Measurements from ENCODE around the gene SLC31A1. TPM values are rescaled to one million over a fixed set of nuclear protein-coding genes. Genes with fewer than 3 reads are reported as not detected.
"Not testable (repeated sequence)": the region's sequence is repeated elsewhere in the genome, so short reads cannot be mapped to it uniquely, and the experiment has no call there.

The SLC31A1 gene
- total RNA-seq, 1 donor from 2014 or later = 9.4 TPM

GRCh38 chr9:113250807-113251206, 29.5 kb downstream of the SLC31A1 start:
- DNase-seq = no peak
- no peak for ATAC-seq (ENCODE audit: poor library complexity)
- intact Hi-C loops (cut with DNase I) = no loop called here

- ATAC-seq (ENCODE audit: poor library complexity) = no peak
These were observed 33.6 kb downstream of the SLC31A1 start for GRCh38 chr9:113254991-113255390.

GRCh38 chr9:113255438-113255837, 34.1 kb downstream of the SLC31A1 start:
- ATAC-seq (ENCODE audit: poor library complexity) = no peak
- no peak for DNase-seq
- intact Hi-C loops (cut with DNase I) = no loop called here

More at GRCh38 chr9:113254991-113255390, 33.6 kb downstream of the SLC31A1 start:
- no peak for DNase-seq
- intact Hi-C loops (cut with DNase I) = no loop called here

GRCh38 chr9:113257863-113258262, 36.5 kb downstream of the SLC31A1 start:
- DNase-seq = no peak
- ATAC-seq (ENCODE audit: poor library complexity) = no peak
- intact Hi-C loops (cut with DNase I) = no loop called here

- intact Hi-C loops (cut with DNase I) = no loop called here
- DNase-seq (no peak), ATAC-seq (ENCODE audit: poor library complexity) (no peak)
These were observed 36.9 kb downstream of the SLC31A1 start for GRCh38 chr9:113258282-113258681.

GRCh38 chr9:113261917-113262671, 40.8 kb downstream of the SLC31A1 start:
- ATAC-seq (ENCODE audit: poor library complexity) = no peak
- no peak for DNase-seq
- intact Hi-C loops (cut with DNase I) = no loop called here

- ATAC-seq (ENCODE audit: poor library complexity) (no peak), DNase-seq (no peak)
- intact Hi-C loops (cut with DNase I) = no loop called here
These were observed 44.8 kb downstream of the SLC31A1 start for GRCh38 chr9:113266174-113266573.

- intact Hi-C loops (cut with DNase I) = no loop called here
- no peak for ATAC-seq (ENCODE audit: poor library complexity)
These were observed 46.7 kb downstream of the SLC31A1 start for GRCh38 chr9:113267911-113268566.

GRCh38 chr9:113269355-113269754, 48.0 kb downstream of the SLC31A1 start:
- intact Hi-C loops (cut with DNase I) = no loop called here
- DNase-seq (no peak), ATAC-seq (ENCODE audit: poor library complexity) (no peak)

More at GRCh38 chr9:113267911-113268566, 46.7 kb downstream of the SLC31A1 start:
- no peak for DNase-seq

- no peak for DNase-seq
- ATAC-seq (ENCODE audit: poor library complexity) = no peak
- intact Hi-C loops (cut with DNase I) = no loop called here
These were observed 48.5 kb downstream of the SLC31A1 start for GRCh38 chr9:113269871-113270270.

GRCh38 chr9:113274474-113275156, 53.3 kb downstream of the SLC31A1 start:
- ATAC-seq (ENCODE audit: poor library complexity) (peak; percentile 65), DNase-seq (no peak)
- intact Hi-C loops (cut with DNase I) = no loop called here

GRCh38 chr9:113275157-113276131, 54.1 kb downstream of the SLC31A1 start, which contains the start of the genes CDC26 and PRPF4:
Gene CDC26, minus strand, starts transcription at chr9:113275572. Its CDS starts 3,065 bp downstream, at chr9:113272507.
Gene PRPF4, plus strand, starts transcription at chr9:113275658. Its CDS starts 86 bp downstream, at chr9:113275744.
- intact Hi-C loops (cut with DNase I) = no loop called here
- peak; percentile 98 for ATAC-seq (ENCODE audit: poor library complexity)
- peak; percentile 98 for DNase-seq

- intact Hi-C loops (cut with DNase I) = no loop called here
- ATAC-seq (ENCODE audit: poor library complexity) (no peak), DNase-seq (no peak)
These were observed 57.5 kb downstream of the SLC31A1 start for GRCh38 chr9:113278840-113279239.

- intact Hi-C loops (cut with DNase I) = no loop called here
- DNase-seq (no peak), ATAC-seq (ENCODE audit: poor library complexity) (no peak)
These were observed 60.0 kb downstream of the SLC31A1 start for GRCh38 chr9:113281356-113281755.

GRCh38 chr9:113289091-113289490, 67.7 kb downstream of the SLC31A1 start:
- ATAC-seq (ENCODE audit: poor library complexity) = peak; percentile 74
- intact Hi-C loops (cut with DNase I) = no loop called here

GRCh38 chr9:113290052-113290607, 68.8 kb downstream of the SLC31A1 start:
- no peak for ATAC-seq (ENCODE audit: poor library complexity)
- intact Hi-C loops (cut with DNase I) = no loop called here
- no peak for DNase-seq

More at GRCh38 chr9:113289091-113289490, 67.7 kb downstream of the SLC31A1 start:
- DNase-seq = no peak

- intact Hi-C loops (cut with DNase I) = no loop called here
- DNase-seq = no peak
- ATAC-seq (ENCODE audit: poor library complexity) = no peak
These were observed 72.0 kb downstream of the SLC31A1 start for GRCh38 chr9:113293285-113293878.

GRCh38 chr9:113296247-113296646, 74.9 kb downstream of the SLC31A1 start:
- ATAC-seq (ENCODE audit: poor library complexity); DNase-seq; intact Hi-C loops (cut with DNase I): not testable (repeated sequence)
